Endothelial cell of umbilical vein (primary cell): ENCODE measurements around the gene SMARCD1.

Experiments
- EZH2 ChIP-seq: IDR thresholded peaks from 2 replicates; pipeline ENCODE4 v1.6.1; 2012; ENCODE audit warnings: borderline replicate concordance, low read depth, mild to moderate bottlenecking, moderate library complexity, low read length, inconsistent platforms; ENCODE audit not compliant: severe bottlenecking
- FOS ChIP-seq: IDR thresholded peaks from 2 replicates; pipeline ENCODE4 v1.6.1; 2011; ENCODE audit warnings: mild to moderate bottlenecking, low read length, moderate library complexity, borderline replicate concordance; ENCODE audit not compliant: insufficient read depth
- GATA2 ChIP-seq: IDR thresholded peaks from 2 replicates; pipeline ENCODE4 v1.7.0; 2011; ENCODE audit warnings: low read depth, mild to moderate bottlenecking, moderate library complexity, mixed read lengths, low read length; ENCODE audit not compliant: insufficient read length, insufficient read depth
- JUN ChIP-seq: IDR thresholded peaks from 2 replicates; pipeline ENCODE4 v1.6.1; 2011; ENCODE audit warnings: borderline replicate concordance, low read depth; ENCODE audit not compliant: insufficient read length, insufficient read depth
- MYC ChIP-seq: IDR thresholded peaks from one replicate; pipeline ENCODE4 v1.6.1; 2011; ENCODE audit warnings: mild to moderate bottlenecking, low read depth, low read length
- POLR2A ChIP-seq: IDR thresholded peaks from 2 replicates; pipeline ENCODE4 v1.6.1; 2012; ENCODE audit warnings: low read depth, mild to moderate bottlenecking, control low read depth, low read length
- POLR2AphosphoS5 ChIP-seq: IDR thresholded peaks from 2 replicates; pipeline ENCODE4 v1.6.1; 2012; ENCODE audit warnings: low read depth, mild to moderate bottlenecking, control low read depth, low read length, moderate library complexity; ENCODE audit not compliant: insufficient read depth
- TF ChIP-seq, protein P1 (sequence below), 2 donors: IDR thresholded peaks; 1 replicate in 1 of 2; 2 replicates in 1 of 2; pipeline ENCODE4 v1.5.1; 2011; ENCODE audit warnings: low read length in 2 of 2, mild to moderate bottlenecking in 2 of 2, moderate library complexity in 2 of 2, control low read depth in 1 of 2, inconsistent platforms in 1 of 2, low read depth in 1 of 2; ENCODE audit not compliant: insufficient read depth in 1 of 2; ENCODE audit errors: extremely low read depth in 1 of 2
- TF ChIP-seq, protein P2 (sequence below): IDR thresholded peaks from 2 replicates; pipeline ENCODE4 v1.6.1; 2011; ENCODE audit not compliant: insufficient read depth, insufficient read length

DNA sequence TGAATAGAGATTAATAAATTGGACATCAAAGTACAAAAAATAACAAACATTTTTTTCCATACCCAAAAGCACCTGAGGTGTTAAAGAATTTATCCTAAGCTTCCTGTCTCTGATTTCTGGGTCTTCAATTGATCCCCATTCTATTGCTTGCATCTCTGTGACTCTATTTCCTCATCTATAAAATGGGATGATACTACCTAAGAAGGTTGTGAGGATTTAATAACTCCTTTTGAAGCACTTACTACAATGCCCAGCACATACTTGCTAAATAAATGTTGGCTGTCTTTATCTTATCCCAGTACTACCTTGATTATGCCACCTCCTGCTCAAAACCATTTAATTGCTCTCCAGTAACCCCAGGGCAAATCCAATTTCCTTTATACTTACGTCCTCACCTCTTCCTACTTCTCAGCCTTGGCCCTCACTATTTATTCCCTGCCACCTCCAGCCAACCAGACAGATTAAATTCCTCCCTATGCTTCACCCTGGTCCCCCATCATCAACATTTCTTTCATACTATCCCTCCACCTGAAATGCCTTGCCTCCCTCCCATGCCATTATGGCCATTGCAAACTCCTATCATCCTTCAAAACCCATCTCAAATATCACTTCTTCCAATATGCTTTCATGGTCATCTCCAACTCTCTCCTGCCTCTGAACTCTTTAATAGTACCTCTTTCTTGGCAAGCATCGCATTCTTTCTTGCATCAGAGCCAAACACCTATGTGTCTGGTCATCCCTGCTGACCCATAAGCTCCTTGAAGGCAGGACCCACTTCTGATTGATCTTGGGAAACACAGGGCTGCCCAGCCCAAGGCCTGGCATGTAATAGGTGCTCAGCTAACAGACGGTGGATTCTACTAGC is 35.7 kb upstream of the SMARCD1 start:
- TF ChIP-seq, protein P1, sequence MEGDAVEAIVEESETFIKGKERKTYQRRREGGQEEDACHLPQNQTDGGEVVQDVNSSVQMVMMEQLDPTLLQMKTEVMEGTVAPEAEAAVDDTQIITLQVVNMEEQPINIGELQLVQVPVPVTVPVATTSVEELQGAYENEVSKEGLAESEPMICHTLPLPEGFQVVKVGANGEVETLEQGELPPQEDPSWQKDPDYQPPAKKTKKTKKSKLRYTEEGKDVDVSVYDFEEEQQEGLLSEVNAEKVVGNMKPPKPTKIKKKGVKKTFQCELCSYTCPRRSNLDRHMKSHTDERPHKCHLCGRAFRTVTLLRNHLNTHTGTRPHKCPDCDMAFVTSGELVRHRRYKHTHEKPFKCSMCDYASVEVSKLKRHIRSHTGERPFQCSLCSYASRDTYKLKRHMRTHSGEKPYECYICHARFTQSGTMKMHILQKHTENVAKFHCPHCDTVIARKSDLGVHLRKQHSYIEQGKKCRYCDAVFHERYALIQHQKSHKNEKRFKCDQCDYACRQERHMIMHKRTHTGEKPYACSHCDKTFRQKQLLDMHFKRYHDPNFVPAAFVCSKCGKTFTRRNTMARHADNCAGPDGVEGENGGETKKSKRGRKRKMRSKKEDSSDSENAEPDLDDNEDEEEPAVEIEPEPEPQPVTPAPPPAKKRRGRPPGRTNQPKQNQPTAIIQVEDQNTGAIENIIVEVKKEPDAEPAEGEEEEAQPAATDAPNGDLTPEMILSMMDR (IDR thresholded peaks at IDR 0.05; ENCODE audit: extremely low read depth in 1 of 2, insufficient read depth in 1 of 2, low read depth in 1 of 2, low read length in 2 of 2), result no peak
- TF ChIP-seq, protein P2, sequence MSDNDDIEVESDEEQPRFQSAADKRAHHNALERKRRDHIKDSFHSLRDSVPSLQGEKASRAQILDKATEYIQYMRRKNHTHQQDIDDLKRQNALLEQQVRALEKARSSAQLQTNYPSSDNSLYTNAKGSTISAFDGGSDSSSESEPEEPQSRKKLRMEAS, result no peak
- TF ChIP-seq POLR2A (no peak), JUN (no peak), EZH2 (no peak), MYC (no peak), POLR2AphosphoS5 (no peak), FOS (no peak), GATA2 (no peak)
